GM21619 (cell line): ENCODE results near the gene CCDC141.
A peak's percentile ranks its signal among the peaks of the same experiment; 100 is the strongest.

Experiments used
- ATAC-seq: cut with Tn5 transposase; IDR thresholded peaks from one replicate; pipeline ENCODE4 v1.9.1; 2021; ENCODE audit not compliant: unreplicated experiment

CCDC141 gene

DNA sequence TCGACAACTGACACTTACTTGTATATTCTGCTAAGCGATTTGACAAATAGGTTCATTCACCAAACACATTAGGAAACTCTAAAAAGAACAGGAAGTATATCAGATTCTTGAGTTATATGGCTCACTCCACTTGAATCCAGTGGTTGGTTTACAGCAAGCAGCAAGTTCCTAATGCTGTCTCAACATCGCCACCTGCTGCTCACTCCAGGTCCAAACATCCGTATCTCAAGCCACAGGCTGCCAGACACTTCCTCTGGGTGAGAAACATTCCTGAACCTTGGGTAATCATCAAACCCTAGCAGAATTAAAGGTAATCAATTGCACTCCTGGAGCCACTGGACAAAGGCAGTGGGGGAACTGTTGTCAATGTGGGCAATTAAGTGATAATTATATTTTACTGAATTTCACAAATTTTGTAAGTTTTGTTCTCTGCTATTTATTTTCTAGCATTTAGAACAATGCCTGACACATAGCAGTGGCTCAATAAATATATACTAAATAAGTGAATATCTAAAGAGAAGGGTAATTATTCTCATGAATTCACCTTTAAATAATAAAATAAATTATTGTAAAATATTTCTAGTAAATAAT is 135.6 kb downstream of the CCDC141 start:
- ATAC-seq, result peak; percentile 93

DNA sequence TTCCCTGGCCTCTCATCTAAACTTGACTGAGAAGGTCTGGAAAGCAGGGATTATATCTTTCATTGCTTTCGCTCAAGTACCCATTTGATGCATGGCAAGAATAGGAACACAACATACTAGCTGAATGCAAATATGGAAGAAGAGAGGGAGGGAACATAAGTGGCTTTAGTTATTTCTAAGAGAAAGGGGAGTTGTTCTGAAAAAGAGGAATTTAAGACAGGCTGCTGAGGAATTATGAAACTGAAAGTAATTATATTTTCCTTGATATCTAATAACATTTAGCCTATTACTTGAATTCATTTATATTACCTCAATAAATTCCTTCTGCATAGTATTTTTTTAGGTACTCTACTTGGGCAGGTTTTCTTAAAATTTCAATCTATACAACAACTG is 136.9 kb downstream of the CCDC141 start:
- no peak for ATAC-seq

DNA sequence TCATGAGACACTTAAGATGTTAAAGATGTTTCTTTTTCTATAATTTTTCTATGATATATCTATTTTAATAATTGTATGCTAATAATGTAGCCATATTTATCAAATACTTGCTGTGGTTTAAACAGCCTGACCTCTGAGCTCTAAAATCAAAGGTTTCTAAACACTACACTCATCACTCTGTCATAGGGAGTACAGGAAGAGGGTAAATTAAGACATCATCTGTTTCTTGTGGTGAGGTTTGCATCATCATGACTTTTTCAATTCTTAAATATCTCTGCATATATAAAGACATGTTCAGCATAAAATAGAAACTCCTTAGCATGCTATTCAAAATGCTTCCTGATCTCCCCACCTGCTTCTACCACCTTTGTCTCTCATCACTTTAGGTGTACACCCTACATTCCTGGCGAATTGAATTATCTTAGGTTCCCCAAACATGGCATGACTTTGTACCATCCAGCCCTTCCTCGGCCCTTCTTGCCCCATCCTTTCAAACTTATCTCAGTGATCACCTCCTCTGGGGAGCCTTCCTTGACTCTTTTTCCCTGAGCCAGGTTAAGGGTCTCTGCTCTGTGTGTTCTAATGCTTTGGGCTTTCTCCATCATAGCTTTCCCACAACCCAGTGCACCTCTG is 137.4 kb downstream of the CCDC141 start:
- ATAC-seq, result no peak

DNA sequence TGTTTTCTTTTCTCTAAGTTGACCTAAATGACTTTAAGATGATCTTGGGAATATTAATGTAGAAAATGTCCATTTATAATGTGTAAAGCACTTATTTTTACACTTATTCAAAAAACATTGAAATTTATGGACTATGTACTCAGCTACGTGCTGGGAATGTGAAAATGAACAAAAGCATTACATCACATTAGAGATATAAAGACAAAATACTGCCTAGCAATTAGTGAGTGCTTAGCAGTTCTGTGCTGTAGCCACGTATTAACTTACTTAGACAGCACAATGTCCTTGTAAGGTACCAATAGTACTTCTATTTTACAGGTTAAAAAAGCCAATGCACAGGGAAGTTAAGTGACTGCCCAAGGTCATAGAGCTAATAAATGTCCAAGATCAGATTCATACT is 138.9 kb downstream of the CCDC141 start:
- no peak for ATAC-seq

DNA sequence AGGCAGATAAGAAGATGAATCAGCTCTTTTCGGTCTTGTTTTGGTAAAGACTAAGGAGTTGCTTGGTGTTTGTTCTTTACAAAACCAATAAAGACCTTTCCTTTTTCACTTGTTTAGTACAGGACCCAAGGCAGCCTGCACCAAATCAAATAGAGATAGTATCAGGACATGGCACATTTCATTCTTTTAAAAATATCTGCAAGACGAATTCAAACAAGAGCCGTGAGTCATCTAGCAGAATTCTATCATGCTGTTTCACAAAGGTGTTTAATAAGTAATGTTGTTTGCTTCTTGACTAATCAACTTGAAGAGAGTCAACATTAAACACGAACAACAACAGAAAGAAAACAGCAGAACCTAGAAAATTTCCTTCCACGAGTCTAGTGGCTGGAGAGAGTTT is 139.9 kb downstream of the CCDC141 start:
- no peak for ATAC-seq

DNA sequence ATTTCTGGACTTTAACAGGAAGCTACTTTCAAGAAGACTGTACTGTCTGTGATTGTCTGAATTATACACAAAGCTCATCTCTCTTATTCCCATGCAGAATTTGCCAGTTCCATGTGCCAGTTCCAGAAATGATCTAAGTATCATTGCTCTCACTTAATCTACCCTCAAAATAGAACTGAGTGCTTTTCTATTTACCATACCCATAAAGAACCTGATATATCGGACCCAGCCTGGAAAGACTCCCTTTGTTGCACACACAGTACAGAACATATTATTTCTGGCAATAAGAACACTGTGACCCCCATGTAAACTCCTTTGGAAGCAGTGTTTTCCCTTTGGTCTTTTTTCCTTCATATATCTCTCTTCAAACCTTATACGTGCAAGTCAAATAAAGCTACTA is 140.4 kb downstream of the CCDC141 start:
- no peak for ATAC-seq

DNA sequence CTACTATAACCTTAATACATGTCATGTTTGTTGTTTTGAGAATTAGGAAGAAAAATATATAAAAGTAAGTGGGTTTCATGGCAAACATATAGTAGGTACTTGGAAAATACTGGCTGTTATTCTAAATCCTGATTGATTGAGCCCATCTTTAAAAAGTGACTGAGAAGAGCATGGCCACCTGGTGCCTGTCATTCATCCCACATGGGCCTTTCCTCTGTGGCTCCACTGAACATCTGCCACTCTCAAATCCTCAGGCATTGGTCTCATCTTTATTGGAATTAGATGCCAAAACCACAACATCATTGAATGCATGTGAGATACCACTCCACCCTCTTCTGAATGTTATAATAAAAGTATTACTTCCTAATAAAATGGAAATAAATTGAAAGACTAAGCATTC is 141.1 kb downstream of the CCDC141 start:
- no peak for ATAC-seq

DNA sequence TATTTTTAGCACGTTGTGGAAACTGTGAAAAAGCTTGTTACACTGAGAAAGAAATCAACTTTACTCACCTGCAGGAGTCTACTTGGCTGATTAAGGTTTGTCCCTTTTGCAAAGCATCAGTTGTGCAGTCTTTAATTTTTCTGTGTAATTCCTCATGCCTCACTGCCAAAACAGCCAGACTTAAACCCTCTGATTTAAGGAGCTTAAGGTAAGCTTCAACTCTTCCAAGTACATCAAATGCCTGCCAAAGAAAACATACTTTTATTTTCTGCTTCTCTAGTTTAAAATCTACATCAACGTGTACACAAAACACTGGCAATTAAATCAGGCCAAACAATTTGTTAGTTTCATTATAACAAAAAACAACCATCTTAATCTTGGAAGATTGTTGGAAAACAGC is 144.7 kb downstream of the CCDC141 start:
- ATAC-seq, result no peak

DNA sequence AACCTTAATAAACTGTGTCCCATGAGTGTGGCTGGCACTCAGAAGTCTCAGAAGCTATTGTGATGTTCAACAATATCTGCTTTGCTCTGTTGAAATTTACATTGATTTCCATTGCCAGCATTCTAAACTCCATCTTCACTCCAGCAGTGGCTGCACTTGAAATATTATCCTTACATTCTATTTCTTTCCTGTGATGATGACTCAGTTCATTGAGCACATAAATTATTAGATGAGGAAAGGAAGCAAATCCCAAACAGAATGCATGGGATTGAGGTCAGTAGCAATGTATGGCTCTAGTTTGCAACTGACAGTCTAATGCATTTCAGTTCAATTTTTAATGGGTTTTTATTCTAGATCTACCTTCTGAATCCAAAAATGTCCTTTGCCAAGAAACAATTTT is 150.3 kb downstream of the CCDC141 start:
- no peak for ATAC-seq

DNA sequence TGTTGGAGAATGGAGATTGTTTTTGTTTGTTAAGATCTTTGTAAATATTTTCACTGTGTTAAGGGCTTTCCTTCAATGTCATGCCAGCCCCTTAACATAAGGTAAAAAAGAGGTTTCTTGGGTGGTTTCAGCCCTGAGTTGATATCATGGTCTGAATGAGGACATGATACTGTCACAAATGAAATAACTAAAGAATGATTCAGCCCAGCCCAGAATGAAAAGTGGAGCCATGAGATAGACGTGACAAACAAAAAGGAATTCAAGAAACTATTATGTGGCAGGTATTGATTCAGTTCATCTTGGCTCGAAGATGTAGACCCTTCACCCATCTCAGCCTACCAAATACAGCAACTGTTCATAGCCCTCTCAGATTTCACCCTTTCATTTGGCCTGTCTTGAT is 154.1 kb downstream of the CCDC141 start:
- ATAC-seq, result no peak

DNA sequence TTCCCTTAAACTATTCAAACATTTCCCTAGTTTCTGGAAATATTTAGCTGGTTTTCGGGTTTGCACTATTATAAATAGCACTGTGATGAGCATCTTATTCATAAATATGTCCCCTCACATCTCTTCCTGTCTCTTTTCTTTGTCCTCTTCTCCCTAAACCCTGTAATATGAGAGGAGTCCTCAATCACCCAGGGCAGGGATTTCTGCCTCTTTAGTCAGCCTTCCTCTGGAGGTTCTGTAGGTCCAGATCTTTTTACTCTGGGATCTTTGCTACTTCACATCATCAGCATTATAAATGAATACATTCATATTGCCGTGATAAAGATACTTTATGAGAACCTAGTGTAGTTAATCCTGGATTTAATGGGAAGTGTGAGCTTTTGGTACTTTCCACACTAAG is 154.8 kb downstream of the CCDC141 start:
- no peak for ATAC-seq

DNA sequence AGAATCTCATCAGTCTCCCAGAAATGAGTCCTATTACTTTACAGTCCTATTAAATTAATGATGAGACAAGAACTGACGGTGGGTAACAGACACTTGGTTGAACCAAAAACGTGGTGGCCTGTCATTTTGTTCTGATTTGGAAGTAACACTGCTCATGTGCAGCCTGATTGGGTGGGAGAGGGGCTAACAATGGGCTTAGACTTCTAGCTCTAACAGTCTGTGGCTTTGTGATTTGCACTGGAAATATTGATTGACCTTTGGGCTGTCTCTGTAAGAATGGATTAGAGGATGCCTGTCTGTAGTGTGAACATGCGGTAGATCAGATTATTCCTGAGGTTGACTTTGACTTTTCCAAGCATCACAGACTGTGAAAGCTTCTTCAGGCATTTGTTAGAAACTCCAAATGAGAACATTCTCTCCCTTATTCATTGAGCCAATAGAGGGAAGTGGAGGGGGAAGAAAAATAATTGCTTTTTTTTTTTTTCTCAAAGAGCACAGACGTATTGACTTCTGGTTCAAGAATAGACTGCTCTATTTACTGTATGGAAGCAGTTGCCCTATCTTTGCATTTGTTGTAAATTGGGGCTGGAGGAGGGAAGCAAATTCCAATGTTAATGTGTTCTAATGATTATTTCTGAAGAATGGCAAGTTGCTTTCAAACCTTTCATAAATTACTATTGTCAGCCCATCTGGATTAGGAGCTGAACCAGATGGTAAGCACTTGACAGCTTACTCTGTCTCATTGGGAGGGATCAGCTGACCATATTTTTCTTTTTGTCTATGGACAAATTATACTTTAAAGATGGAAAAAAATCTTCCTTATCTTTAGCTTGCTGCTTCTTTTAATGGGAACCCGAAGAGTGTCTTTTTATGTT is 156.9 kb downstream of the CCDC141 start:
- ATAC-seq, result no peak

DNA sequence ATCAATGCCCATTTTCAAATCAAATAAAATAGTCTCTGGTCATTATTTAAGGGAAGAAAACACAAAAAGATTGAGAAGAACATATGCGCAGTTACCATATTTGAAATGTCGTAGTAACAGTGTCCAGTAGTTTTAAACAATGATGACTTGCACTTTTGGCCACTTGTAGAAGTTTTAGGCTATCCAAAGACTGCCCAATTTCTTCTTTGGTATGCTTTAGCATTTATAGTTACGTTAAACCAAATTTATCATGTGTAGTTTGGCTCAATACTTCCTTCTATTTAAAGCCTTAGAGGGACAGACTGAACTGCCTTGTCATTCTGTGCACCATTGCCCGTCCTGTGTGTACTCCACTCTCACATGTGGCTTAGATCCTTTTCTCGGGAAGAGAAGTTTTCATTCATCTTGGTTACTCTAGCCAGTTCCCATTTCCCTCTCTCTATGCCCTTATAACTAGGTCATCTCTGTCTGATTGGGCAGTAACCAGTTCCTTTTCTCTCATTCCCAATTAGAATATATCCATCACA is 157.9 kb downstream of the CCDC141 start:
- no peak for ATAC-seq

DNA sequence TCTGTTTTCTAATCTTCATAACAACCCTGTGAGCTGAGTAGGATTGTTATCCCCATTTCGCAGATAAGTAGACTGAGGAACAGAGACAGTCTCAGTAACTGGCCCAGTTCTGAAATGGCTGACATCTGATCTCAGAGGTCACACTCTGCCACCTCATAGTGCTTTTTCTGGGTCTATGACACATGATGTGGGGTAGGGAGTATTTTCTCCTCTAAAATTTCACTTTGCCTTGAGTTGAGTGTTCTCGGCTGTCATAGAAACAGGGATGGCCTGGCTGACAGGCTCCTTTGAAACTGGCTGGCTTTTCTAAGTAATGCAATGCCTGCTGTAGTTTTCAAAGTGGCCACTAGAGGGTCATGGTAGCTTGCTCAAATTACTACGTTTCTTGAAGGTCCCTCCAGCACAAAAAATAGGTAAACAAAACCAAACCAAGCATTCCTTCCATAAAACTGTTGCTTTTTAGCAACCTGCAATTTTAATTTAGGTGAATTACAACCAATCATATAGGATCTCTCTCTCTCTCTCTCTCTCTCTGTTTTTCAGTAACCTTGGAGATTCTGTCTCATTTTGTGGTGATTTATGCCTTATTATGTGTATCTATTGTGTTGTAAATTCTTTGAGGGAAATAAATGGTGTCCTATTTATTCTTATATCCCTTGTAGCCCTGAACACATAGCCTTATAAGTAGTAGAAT is 158.5 kb downstream of the CCDC141 start:
- peak; percentile 96 for ATAC-seq

DNA sequence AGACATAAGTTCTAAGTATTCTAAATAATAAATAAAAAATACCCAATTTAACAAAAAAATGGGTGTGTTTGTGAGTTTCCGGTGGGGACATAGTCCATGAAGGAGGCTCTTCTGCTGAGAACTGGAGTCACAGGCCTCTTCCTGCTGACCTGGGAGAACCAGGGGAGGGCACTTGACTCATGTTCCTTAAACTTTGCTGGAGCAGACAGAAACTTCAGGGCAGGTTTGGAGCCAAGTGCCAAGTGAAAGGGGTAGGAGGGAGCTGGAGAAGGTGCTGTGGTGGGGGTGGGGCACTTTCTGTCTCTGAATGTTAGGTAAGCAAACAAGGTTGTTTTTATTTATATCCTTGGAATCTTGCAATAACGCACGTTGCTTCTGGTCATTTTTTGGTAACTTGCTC is 163.9 kb downstream of the CCDC141 start:
- no peak for ATAC-seq

DNA sequence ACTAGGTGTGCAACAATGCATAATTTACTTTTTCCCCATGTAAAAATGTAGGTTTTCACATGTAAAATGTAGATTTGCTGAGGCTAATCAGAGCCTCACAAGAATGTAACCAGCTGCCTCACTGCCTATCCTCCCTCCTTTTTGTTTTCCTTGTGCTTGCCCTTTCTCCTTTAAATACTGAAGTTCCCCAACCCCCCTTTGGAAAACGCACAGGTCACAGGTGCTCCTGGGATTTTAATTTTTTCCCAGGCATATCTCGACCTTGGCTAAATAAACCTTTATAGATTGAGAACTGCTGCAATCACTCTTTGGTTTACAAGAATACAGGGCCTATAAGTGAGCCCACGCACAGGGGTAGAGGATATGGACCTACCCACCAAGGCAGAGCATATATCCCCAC is 165.5 kb downstream of the CCDC141 start:
- no peak for ATAC-seq

DNA sequence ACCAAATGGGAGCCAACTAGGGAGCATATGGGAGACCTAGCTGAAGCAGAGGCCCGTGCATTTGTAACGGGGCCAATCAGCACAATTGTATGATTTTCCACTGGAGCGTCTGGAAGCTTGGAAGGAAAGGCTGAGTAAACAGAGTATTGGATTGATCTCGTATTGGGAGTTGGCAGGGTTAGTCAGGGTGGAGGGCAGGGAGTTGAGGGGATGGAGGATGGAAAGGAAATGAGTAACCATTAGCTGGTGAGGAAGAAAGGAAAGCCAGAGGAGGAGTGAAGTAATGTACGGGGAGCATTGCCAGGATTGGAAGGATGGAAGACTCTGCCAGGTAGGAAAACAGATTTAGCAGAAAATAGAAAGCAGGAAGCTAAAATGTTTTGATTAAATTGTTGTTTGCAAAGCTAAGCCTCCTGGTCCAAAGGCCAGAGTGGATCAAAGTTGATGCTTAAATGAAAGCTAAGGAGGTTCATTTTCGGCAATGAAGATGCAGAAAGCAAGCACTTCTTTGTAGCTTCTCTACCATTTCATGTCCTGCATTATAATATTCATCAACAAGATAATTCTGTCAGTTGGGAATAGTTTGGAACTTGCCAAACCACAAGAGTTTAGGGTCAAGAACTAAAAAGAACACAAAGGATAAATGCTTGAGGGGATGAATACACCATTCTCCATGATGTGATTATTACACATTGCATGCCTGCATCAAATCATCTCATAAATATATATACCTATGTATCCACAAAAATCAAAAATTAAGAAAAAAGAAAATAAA is 167.1 kb downstream of the CCDC141 start:
- no peak for ATAC-seq

DNA sequence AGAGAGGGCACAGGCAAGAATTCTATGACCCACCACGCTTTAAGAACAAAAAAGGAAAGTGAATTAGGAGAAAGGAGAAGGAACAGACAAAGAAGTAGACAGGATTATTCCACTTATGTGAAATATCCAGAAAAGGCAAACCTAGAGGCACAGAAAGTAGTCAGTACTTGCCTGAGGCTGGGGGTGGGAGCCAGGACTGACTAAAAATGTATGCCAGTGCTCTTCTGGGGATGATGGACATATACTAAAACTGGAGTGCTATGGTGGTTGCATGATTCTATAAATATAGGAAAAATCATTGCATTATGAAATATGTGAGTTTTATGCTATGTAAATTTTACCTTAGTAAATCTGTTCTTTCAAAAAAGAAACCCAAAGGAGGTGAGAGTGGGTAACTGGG is 168.9 kb downstream of the CCDC141 start:
- ATAC-seq, result no peak

DNA sequence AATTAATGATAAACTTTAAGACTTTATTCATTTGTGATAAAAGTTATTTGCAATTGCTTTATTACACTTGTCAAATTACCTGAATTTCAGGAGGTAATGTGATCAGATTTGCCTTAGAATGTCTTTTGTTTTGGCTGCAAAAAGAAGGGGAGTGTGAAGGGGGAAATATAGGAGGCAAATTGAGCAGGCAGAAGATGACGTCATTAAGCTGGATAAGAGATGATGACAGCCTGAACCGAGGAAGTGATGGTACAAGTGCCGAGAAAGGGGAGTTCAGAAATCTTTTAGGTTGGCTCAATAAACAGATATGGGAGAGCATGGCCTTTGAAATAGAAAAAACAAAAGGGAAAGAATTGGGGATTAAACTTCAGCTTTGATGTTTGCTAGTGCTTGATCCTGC is 169.7 kb downstream of the CCDC141 start:
- no peak for ATAC-seq

DNA sequence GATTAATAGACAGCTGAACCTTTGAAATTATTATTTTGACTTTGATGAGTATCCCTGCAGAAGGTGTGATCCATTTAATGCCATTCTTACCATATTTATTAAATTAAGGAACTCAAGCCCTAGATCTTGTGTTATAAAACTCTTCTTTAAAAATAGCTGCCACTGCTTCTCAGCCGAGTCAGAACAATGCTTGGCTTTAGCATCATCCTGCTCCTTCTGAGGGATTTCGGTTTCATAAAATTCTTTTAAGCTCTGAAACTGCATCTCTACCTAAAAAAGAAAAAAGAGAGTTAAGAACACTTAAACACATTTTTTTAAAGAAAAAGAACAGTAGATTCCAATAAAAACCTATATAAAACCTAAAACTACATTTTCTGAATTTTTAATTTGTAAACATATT is 172.1 kb downstream of the CCDC141 start:
- ATAC-seq, result no peak
